HG03045 (cell line): Measurements from ENCODE around the gene AP3S1.
"Not testable (repeated sequence)": the region's sequence is repeated elsewhere in the genome, so short reads cannot be mapped to it uniquely, and the experiment has no call there.

Experiments used
- ATAC-seq: cut with Tn5 transposase; IDR thresholded peaks from one replicate; pipeline ENCODE4 v1.9.1; 2021; ENCODE audit warnings: mild to moderate bottlenecking, moderate library complexity; ENCODE audit not compliant: unreplicated experiment

AP3S1 gene

GRCh38 chr5:115859378-115859777 lies 17.6 kb downstream of the AP3S1 start:
- no peak for ATAC-seq

- ATAC-seq: no peak
These were observed 27.6 kb downstream of the AP3S1 start for GRCh38 chr5:115869256-115869795.

GRCh38 chr5:115872447-115872846 lies 30.7 kb downstream of the AP3S1 start:
- no peak for ATAC-seq

GRCh38 chr5:115873392-115873791 lies 31.7 kb downstream of the AP3S1 start:
- ATAC-seq: no peak

GRCh38 chr5:115875447-115875846 lies 33.7 kb downstream of the AP3S1 start:
- no peak for ATAC-seq

- not testable (repeated sequence) for ATAC-seq
These were observed 35.6 kb downstream of the AP3S1 start for GRCh38 chr5:115877342-115877741.

GRCh38 chr5:115882434-115882833 lies 40.7 kb downstream of the AP3S1 start:
- ATAC-seq: not testable (repeated sequence)

GRCh38 chr5:115884704-115885103 lies 43.0 kb downstream of the AP3S1 start:
- no peak for ATAC-seq

GRCh38 chr5:115885208-115885607 lies 43.5 kb downstream of the AP3S1 start:
- not testable (repeated sequence) for ATAC-seq

GRCh38 chr5:115888027-115888426 lies 46.3 kb downstream of the AP3S1 start:
- ATAC-seq: no peak

GRCh38 chr5:115892021-115892420 lies 50.3 kb downstream of the AP3S1 start:
- no peak for ATAC-seq

- no peak for ATAC-seq
These were observed 52.6 kb downstream of the AP3S1 start for GRCh38 chr5:115894342-115894741.

- no peak for ATAC-seq
These were observed 54.1 kb downstream of the AP3S1 start for GRCh38 chr5:115895821-115896220.

- ATAC-seq: no peak
These were observed 56.9 kb downstream of the AP3S1 start for GRCh38 chr5:115898656-115899055.

- ATAC-seq: no peak
These were observed 65.4 kb downstream of the AP3S1 start for GRCh38 chr5:115907177-115907576.

GRCh38 chr5:115913623-115914400 lies 72.1 kb downstream of the AP3S1 start:
- ATAC-seq: not testable (repeated sequence)

GRCh38 chr5:115920171-115920725 lies 78.5 kb downstream of the AP3S1 start:
- no peak for ATAC-seq

- ATAC-seq: not testable (repeated sequence)
These were observed 87.1 kb downstream of the AP3S1 start for GRCh38 chr5:115928578-115929407.

- ATAC-seq: not testable (repeated sequence)
These were observed 88.4 kb downstream of the AP3S1 start for GRCh38 chr5:115930171-115930570.

- ATAC-seq: no peak
These were observed 89.0 kb downstream of the AP3S1 start for GRCh38 chr5:115930630-115931337.

GRCh38 chr5:115932991-115933390 lies 91.3 kb downstream of the AP3S1 start:
- ATAC-seq: no peak
